Measurements from ENCODE around the gene FBXO45. TPM values are rescaled to one million over a fixed set of nuclear protein-coding genes. Genes with fewer than 3 reads are reported as not detected.

FBXO45 gene
- total RNA-seq, 4 donors from 2014 or later, result 5.0 to 25.2 (median 8.9) TPM

DNA sequence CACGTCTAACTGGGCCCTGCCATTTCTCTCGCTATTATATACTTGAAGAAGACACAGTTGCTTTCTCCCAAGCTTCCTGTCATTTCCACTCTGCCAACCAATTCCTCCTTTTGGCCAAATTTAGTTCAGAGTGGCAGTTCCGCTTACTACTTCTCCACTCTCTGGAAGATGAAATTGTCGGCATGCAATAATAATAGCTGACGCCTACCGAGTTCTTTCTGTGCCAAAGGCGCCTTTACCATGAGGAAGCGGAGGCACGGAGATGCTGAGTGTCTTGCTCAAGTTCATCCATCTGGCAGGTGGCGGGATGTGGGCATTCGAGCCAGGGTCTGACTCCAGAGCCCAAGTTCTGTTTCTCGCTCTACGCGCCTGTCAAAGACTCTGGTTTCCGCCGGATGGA lies 56.4 kb downstream of the FBXO45 start:
- Histone ChIP-seq H3K4me3 (no peak overlapping the region), H3K27me3 (no peaks in the 10 kb centered on the region), H3K4me1 (no peaks in the 10 kb centered on the region), H3K9me3 (no peaks in the 10 kb centered on the region), H3K27ac (no peak overlapping the region), H3K36me3 (no peaks in the 10 kb centered on the region)
- DNase-seq, result no peak
- TF ChIP-seq, protein P1, sequence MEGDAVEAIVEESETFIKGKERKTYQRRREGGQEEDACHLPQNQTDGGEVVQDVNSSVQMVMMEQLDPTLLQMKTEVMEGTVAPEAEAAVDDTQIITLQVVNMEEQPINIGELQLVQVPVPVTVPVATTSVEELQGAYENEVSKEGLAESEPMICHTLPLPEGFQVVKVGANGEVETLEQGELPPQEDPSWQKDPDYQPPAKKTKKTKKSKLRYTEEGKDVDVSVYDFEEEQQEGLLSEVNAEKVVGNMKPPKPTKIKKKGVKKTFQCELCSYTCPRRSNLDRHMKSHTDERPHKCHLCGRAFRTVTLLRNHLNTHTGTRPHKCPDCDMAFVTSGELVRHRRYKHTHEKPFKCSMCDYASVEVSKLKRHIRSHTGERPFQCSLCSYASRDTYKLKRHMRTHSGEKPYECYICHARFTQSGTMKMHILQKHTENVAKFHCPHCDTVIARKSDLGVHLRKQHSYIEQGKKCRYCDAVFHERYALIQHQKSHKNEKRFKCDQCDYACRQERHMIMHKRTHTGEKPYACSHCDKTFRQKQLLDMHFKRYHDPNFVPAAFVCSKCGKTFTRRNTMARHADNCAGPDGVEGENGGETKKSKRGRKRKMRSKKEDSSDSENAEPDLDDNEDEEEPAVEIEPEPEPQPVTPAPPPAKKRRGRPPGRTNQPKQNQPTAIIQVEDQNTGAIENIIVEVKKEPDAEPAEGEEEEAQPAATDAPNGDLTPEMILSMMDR (IDR thresholded peaks at IDR 0.05), result no peak
- TF ChIP-seq POLR2A (IDR thresholded peaks at IDR 0.05), result no peak
- intact Hi-C loops (cut with DNase I; ENCODE audit: low total_unique reads), result no loop called here

DNA sequence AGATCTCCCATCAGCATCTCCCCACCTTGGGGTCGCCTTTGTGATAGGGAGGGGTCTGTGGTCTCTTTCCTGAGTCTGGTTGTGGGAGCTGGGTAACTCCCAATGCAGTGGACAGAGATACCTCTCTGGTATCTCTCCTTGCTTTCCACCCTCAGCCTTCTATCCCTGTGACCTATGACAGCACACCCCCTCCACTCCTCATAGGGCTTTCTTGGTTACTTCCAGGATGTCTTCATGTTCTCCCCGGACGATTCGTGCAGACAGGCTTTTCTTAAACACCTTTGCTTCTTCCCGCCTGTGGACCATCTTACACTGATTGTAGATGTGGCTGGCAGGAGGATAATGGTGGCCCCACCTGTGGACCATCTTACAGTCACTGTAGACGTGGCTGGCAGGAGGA lies 56.9 kb downstream of the FBXO45 start:
- H3K27ac ChIP-seq, result no peak overlapping the region
- intact Hi-C loops (cut with DNase I; ENCODE audit: low total_unique reads), result no loop called here

DNA sequence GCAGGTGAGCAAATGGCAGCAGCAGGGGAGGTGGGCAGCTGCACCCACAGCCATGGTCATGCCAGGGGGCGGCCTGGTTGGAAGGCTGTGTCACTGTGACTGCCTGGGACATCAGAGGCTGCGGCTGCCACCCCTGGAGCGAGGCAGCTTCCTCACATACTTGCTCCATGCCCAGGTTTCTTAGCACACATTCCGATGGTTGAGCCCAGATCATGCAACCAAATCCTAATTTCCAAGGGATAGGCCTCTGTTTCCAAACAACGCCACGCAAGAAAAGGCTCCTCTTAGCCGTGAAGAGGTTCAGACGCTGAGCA lies 59.4 kb downstream of the FBXO45 start:
- Histone ChIP-seq H3K4me1 (no peaks in the 10 kb centered on the region), H3K9me3 (no peaks in the 10 kb centered on the region), H3K4me3 (no peak overlapping the region), H3K36me3 (no peaks in the 10 kb centered on the region), H3K27me3 (no peaks in the 10 kb centered on the region), H3K27ac (no peak overlapping the region)
- intact Hi-C loops (cut with DNase I; ENCODE audit: low total_unique reads), result no loop called here
- no peak for TF ChIP-seq POLR2A (IDR thresholded peaks at IDR 0.05)
- TF ChIP-seq, protein P1 (IDR thresholded peaks at IDR 0.05), result no peak
- no peak for DNase-seq

More for the DNA sequence above, 56.9 kb downstream of the FBXO45 start:
- H3K4me3 ChIP-seq, result no peak overlapping the region
- H3K9me3 ChIP-seq, result no peaks in the 10 kb centered on the region
- no peaks in the 10 kb centered on the region for H3K4me1 ChIP-seq
- TF ChIP-seq POLR2A (IDR thresholded peaks at IDR 0.05), result no peak
- TF ChIP-seq, protein P1 (IDR thresholded peaks at IDR 0.05), result no peak
- DNase-seq, result no peak
- no peaks in the 10 kb centered on the region for H3K36me3 ChIP-seq
- H3K27me3 ChIP-seq, result no peaks in the 10 kb centered on the region

DNA sequence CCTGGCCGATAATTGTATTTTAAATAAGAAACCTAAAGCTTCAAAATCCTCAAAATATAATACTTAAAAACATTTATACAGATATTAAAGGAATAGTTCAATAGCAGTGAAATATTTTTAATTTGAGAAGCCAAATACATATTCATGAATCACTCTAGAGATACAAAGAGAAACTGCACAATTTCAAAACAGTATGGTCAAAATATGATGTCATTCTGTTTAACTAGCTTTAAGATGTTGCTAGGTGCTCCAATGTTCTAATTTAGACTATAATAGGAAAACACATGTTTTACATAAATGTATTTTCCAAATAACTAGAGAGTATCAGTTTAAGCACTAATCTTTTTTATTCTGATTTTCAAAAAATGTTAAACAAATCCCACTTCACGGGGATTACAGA lies 60.8 kb downstream of the FBXO45 start:
- H3K4me1 ChIP-seq, result no peaks in the 10 kb centered on the region
- no peak for DNase-seq
- intact Hi-C loops (cut with DNase I; ENCODE audit: low total_unique reads), result no loop called here
- H3K27ac ChIP-seq, result no peak overlapping the region
- no peaks in the 10 kb centered on the region for H3K27me3 ChIP-seq
- H3K9me3 ChIP-seq, result no peaks in the 10 kb centered on the region
- no peak overlapping the region for H3K4me3 ChIP-seq
- H3K36me3 ChIP-seq, result no peaks in the 10 kb centered on the region
- TF ChIP-seq POLR2A (IDR thresholded peaks at IDR 0.05), result no peak
- TF ChIP-seq, protein P1 (IDR thresholded peaks at IDR 0.05), result no peak

DNA sequence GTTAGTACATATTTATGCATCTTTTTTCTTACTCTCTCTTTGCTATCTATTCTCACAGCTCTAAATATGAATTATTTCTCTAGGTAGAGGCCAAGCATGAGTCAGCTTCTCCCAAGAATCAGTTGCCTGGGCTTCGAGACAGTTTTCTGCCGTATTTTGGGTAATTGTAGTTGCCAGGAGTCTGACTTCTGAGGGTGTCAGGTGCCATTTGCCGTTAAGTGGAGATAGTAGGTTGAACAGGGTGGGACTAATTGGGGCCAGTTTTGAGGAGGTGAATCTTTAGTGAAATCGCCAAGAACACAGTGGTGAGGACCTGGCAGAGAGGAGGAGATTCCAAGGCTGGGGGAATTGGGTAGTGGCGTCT lies 63.2 kb downstream of the FBXO45 start:
- no peak for DNase-seq
- peak overlapping the region; percentile 78 to 85 for H3K27ac ChIP-seq
- peak overlapping the region; percentile 49 to 59 for H3K4me3 ChIP-seq
- H3K36me3 ChIP-seq, result no peaks in the 10 kb centered on the region
- no peaks in the 10 kb centered on the region for H3K9me3 ChIP-seq
- H3K4me1 ChIP-seq, result no peaks in the 10 kb centered on the region
- H3K27me3 ChIP-seq, result no peaks in the 10 kb centered on the region
- TF ChIP-seq POLR2A (IDR thresholded peaks at IDR 0.05), result no peak
- TF ChIP-seq, protein P1 (IDR thresholded peaks at IDR 0.05), result no peak
- intact Hi-C loops (cut with DNase I; ENCODE audit: low total_unique reads), result no loop called here
